GM18507 (cell line): ENCODE data around the gene KCTD17.

Experiments
- DNase-seq: peaks from one replicate; pipeline ENCODE4 v3.0.0; 2011; ENCODE audit warnings: low read depth; ENCODE audit not compliant: insufficient read length; ENCODE audit errors: extremely low spot score
- FAIRE-seq: peaks from 2 replicates; lab custom pipeline; 2011; peaks lifted over from hg19 to GRCh38; lab: Jason Lieb, UNC

Gene KCTD17

DNA sequence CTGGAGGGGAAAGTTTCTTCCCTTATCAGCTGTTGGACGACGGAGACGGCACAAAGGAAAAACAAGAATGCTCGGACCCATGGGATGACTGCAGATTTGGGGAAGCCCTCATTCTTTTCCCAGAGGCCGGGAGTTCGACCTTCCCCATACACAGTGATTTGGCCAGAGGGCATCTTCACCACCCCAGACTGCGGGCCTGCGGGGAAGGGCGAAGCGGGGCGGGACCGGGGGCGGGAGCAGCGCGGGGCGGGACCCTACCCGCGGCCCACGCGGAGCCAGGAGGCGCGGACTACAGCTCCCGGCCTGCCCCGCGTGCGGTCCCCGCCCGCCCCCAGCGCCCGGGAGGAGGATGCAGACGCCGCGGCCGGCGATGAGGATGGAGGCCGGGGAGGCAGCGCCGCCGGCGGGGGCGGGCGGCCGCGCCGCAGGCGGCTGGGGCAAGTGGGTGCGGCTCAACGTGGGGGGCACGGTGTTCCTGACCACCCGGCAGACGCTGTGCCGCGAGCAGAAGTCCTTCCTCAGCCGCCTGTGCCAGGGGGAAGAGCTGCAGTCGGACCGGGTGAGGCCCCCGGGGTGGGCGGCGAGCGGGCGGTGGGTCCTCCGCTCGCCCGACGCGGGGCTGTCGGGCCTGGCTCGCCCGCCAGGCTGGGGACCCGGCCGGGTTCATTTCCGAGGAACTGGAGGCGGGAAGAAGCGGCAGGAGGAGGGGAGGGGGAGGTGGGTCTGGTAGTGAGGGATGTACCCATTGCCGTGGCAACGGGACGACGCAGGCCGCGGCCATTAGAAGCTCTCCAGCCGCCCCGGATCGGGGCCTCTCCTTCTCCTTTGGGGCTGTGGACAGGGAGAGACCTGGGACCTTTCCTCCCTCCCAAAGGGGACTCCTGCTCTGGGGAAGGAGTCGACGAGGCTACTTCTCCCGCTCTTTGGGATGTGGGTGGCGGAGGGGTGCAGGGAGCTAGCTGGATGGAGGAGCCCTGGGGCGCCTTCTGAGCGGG is at the start of gene KCTD17:
TSS of gene KCTD17 (plus strand) at position 352 of the 995 bp plus-strand sequence. CDS start at position 371, 19 bp downstream.
- FAIRE-seq (peak; percentile 81), DNase-seq (peak; percentile 95)

DNA sequence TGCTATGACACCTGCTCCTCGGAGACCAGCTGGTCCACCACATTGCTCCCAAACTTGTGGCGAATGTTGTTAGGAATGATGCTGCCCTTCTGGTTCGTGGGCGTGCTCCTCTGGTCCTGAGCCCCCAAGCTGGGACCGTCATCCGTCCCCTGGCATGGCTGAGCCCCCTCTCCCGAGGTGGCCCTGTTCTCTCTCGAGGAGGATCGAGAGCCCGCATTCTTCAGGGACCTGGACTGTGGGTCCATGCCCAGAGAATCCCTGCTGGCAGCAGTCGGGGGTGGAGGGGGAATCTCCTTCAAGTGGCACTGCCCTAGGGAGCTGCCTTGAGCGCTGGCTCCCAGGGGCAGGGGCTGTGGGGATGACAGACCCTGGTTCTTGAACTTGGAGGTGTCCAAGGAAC is 49.7 kb upstream of the KCTD17 start:
- no peak for DNase-seq
- FAIRE-seq: no peak

GRCh38 chr22:37002633-37003032 is 48.9 kb upstream of the KCTD17 start:
- no peak for FAIRE-seq

DNA sequence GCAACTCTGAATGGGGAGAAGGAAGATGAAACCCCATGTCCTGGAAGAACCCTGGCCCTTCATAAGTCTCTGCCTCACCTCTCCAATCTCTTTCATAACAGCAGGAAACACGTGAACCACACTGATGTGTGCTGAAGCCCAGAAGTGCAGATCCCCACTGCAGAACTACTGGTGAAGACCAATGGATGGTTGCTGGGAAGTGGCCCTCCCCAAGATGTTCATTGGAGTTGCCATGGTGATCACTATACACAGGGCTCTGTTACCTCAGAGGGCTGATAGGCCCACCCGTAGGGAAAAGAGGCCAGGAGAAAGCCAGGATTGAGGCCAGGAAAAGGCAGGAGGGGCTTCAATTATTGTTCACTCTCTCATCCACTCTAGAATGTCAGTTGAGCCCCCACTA is 43.9 kb upstream of the KCTD17 start:
- FAIRE-seq (no peak), DNase-seq (no peak)

More at GRCh38 chr22:37002633-37003032, 48.9 kb upstream of the KCTD17 start:
- DNase-seq: no peak

GRCh38 chr22:37008365-37008764 is 43.2 kb upstream of the KCTD17 start:
- FAIRE-seq (no peak), DNase-seq (no peak)

GRCh38 chr22:37009490-37009889 is 42.1 kb upstream of the KCTD17 start:
- FAIRE-seq: no peak
- DNase-seq: no peak

DNA sequence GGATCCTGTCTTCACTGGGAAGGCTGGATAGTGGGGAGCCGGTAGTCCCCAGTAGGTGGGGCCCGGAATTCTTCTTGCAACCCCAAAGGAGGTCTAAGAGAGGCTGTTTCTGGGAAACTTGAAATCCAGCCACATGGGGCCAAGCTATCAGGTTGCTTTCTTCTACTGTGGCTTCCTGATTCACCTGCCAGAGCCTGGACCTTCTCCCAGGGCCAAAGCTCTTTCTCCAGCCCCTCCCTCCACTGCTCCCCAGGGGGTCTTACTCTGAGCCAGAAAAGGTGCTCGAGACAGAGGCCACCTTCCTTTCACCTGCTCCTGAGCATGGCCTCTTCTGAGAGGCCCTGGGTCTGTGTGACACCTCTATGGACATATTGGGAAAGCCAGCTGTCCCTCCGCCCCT is 41.4 kb upstream of the KCTD17 start:
- FAIRE-seq (no peak), DNase-seq (no peak)

DNA sequence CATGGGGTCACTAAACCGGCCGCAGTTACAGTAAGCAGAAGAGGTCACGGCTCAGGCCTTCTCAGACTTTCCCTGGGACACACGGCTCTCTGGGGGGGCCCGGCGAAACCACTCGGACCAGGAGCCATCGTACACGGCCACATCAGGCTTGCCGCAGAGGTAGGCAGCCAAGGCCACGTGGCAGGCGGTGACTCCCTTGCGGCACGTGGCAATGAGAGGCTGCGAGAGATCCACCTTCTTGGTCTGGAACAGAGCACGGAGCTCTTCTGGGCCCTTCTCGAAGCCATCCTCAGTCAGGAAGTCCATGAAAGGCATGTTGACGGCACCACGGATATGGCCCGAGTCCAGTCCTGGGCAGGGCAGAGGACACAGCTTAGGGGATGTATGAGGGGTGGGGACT is 40.6 kb upstream of the KCTD17 start:
- FAIRE-seq: no peak
- no peak for DNase-seq

DNA sequence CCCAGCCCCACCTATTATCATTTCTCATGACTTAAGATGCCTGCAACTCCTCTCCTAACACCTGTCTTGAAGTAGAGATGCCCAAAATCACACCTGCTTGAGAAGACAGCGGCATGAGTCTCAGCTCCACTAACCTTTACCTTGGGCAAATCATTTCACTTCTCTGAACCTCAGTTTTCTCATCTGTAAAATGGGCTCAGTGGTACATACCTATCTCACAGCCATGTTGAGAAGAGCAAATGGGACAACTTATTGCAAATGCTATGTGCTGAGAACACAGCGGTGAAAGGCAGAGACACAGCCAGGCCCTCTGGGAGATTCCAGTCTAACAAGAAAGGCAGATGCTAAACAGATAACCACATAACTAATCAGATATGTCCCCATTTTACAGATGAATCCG is 40.1 kb upstream of the KCTD17 start:
- DNase-seq (no peak), FAIRE-seq (no peak)

DNA sequence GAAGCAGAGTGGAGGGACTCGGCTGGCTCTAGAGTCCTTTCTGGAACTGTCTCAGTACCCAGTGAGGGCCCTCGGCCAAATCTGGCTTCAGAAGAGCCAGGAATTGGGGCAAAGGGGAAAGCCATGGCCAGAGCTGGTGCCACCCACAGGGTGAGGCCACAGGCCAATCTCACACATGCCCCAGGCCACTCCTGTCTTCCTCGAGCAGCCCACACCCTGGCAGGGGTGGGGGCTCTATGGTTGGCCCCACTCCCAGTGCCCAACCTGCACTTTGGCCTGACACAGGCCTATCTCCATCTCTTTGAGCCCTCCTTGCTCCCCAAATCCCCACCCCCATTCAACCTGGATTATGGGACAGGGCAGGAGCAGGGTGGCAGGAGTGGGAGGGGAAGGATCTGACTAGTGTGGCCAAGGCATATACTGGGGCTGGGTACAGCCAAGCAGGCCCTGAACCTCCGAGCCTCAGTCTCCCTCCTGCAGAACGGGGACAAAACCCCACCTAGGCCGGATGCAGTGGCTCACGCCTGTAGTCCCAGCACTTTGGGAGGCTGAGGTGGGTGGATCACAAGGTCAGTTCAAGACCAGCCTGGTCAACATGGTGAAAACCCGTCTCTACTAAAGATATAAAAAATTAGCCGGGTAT is 39.2 kb upstream of the KCTD17 start:
- FAIRE-seq (no peak), DNase-seq (no peak)

DNA sequence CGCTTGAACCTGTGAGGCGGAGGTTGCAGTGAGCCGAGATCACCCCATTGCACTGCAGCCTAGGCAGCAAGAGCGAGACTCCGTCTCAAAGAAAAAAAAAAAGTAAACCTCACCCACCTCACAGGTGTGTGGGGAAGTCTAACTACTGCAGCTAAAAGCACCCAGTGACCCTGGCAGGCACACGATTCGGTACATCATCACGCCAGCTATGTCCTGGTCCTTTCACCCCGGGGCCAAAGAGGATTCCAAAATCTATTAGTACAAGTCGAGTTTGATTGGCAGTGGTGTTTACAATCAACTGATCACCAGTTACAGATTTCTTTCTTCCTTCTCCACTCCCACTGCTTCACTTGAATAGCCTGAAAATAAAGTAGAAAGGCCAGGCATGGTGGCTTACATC is 38.6 kb upstream of the KCTD17 start:
- no peak for DNase-seq
- no peak for FAIRE-seq

- FAIRE-seq (no peak), DNase-seq (no peak)
Measured at GRCh38 chr22:37014415-37014806, 37.1 kb upstream of the KCTD17 start.

DNA sequence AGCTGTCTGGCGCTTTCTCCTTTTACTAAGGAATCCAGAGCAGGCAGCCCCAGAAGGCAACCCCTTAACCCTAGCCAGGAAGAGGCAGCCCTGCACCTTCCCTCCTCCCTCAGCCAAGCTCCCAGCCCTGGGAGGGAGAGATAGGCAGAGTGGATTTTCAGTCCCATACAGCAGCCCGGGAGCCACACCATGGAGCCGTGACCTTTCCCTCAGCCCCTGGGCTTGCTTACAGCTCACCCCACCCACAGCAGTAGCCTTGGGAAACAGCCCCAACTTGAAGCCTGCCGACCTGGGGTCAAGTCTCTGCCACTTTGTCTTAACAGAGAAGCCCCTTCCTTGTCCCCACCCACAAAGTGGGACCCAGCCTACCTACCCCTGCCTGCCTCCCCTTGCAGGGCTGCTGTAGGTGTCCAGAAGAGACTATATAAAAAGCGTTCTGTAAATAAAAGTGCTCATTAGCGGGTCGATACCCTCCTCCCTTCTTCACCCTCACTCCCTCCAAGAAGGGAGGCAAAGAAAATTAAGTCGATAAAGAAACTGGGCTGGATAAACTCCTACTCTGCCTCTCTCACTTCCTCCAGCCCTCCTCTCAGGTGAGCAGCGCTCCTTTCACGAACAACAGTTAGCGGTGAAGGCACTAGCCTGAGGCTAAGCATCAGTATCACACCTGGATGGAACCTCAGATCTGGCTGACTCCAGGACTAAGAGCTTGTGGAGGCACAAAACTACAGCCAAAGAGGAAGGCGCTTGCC is 36.5 kb upstream of the KCTD17 start:
- no peak for DNase-seq
- FAIRE-seq: no peak

GRCh38 chr22:37015587-37015878 is 36.0 kb upstream of the KCTD17 start:
- DNase-seq: no peak
- FAIRE-seq: no peak

- no peak for FAIRE-seq
- DNase-seq: no peak
Measured at GRCh38 chr22:37016134-37016910, 35.2 kb upstream of the KCTD17 start.

- no peak for FAIRE-seq
- no peak for DNase-seq
Measured at GRCh38 chr22:37017356-37017755, 34.2 kb upstream of the KCTD17 start.

DNA sequence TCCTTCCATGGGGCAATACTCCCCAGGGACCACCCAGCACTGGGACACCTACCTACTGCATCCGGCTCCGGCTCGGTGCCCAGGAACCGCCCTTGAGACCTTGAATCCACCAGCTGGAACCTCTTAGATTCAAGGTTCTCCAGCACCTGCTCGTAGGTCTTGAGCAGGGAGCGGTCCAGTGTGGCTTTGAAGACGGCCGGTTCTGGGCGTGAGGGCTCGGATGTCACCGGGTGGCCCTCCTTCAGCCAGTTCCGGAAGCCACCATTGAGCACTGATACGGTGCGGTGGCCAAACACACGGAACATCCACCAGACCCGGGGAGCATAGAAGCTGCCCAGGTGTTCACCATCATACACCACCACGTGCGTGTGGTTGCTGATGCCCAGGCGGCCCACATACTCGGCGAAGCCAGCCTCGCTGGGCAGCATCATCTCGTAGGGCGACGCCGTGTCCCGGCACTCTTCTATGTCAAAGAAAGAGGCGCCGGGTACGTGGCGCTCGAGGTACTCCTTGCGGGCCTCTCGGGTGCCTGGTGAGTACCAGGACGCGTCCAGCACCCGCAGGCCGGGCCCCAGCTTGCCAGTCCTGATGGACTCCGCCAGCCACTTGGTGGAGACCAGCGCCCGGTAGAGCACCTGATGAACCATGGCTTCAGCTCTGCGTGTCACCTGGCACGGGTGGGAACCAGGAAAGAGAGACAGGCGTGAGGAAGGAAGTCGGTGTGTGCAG is 33.3 kb upstream of the KCTD17 start:
- FAIRE-seq: no peak
- no peak for DNase-seq

GRCh38 chr22:37018815-37019308 is 32.7 kb upstream of the KCTD17 start:
- DNase-seq (no peak), FAIRE-seq (no peak)
